ENCODE data around the gene PTPRG.

Gene PTPRG

GRCh38 chr3:62149539-62149938 lies 588.2 kb downstream of the PTPRG start:
- TF ChIP-seq CTCF (conservative IDR thresholded peaks at IDR 0.05; ENCODE audit: low read depth, low read length): no peak
- DNase-seq (ENCODE audit: low read depth): no peak
- H3K4me3 ChIP-seq (ENCODE audit: low read length): no peak overlapping the region

GRCh38 chr3:62149962-62150361 lies 588.6 kb downstream of the PTPRG start:
- no peak for TF ChIP-seq CTCF (conservative IDR thresholded peaks at IDR 0.05; ENCODE audit: low read depth, low read length)
- H3K4me3 ChIP-seq (ENCODE audit: low read length): no peak overlapping the region
- DNase-seq (ENCODE audit: low read depth): no peak

- DNase-seq (ENCODE audit: low read depth): no peak
Observed at GRCh38 chr3:62151591-62151990, 590.2 kb downstream of the PTPRG start.

GRCh38 chr3:62153231-62153630 lies 591.9 kb downstream of the PTPRG start:
- TF ChIP-seq CTCF (conservative IDR thresholded peaks at IDR 0.05; ENCODE audit: low read depth, low read length): no peak
- no peak overlapping the region for H3K4me3 ChIP-seq (ENCODE audit: low read length)
- no peak for DNase-seq (ENCODE audit: low read depth)

More at GRCh38 chr3:62151591-62151990, 590.2 kb downstream of the PTPRG start:
- no peak overlapping the region for H3K4me3 ChIP-seq (ENCODE audit: low read length)
- TF ChIP-seq CTCF (conservative IDR thresholded peaks at IDR 0.05; ENCODE audit: low read depth, low read length): no peak

- DNase-seq (ENCODE audit: low read depth): no peak
- TF ChIP-seq CTCF (conservative IDR thresholded peaks at IDR 0.05; ENCODE audit: low read depth, low read length): no peak
Observed at GRCh38 chr3:62154457-62155148, 593.2 kb downstream of the PTPRG start.

GRCh38 chr3:62159056-62159708 lies 597.8 kb downstream of the PTPRG start:
- TF ChIP-seq CTCF (conservative IDR thresholded peaks at IDR 0.05; ENCODE audit: low read depth, low read length): no peak
- no peak overlapping the region for H3K4me3 ChIP-seq (ENCODE audit: low read length)
- no peak for DNase-seq (ENCODE audit: low read depth)

More at GRCh38 chr3:62154457-62155148, 593.2 kb downstream of the PTPRG start:
- H3K4me3 ChIP-seq (ENCODE audit: low read length): no peak overlapping the region

- no peak for DNase-seq (ENCODE audit: low read depth)
- H3K4me3 ChIP-seq (ENCODE audit: low read length): no peak overlapping the region
- TF ChIP-seq CTCF (conservative IDR thresholded peaks at IDR 0.05; ENCODE audit: low read depth, low read length): no peak
Observed at GRCh38 chr3:62159709-62160092, 598.3 kb downstream of the PTPRG start.
